ENCODE measurements around the gene MATN3.
A peak's percentile ranks its signal among the peaks of the same experiment; 100 is the strongest.

MATN3 gene

GRCh38 chr2:19993731-19994130 lies 18.7 kb downstream of the MATN3 start:
- DNase-seq, result no peak

- no peak for DNase-seq
Measured at GRCh38 chr2:19991895-19992294, 20.6 kb downstream of the MATN3 start.

- no peak for DNase-seq
Measured at GRCh38 chr2:19990416-19990728, 22.1 kb downstream of the MATN3 start.

- DNase-seq, result peak; percentile 97
Measured at GRCh38 chr2:19989667-19990415, 22.6 kb downstream of the MATN3 start, which contains the start of gene WDR35. WDR35 (minus strand) TSS chr2:19990105; CDS start chr2:19990015, 90 bp downstream.

- no peak for DNase-seq
Measured at GRCh38 chr2:19989342-19989666, 23.2 kb downstream of the MATN3 start.

- no peak for DNase-seq
Measured at GRCh38 chr2:19988600-19988999, 23.9 kb downstream of the MATN3 start.

GRCh38 chr2:19987936-19988335 lies 24.5 kb downstream of the MATN3 start:
- DNase-seq, result no peak

- DNase-seq, result no peak
Measured at GRCh38 chr2:19982268-19982667, 30.2 kb downstream of the MATN3 start.

GRCh38 chr2:19979932-19980331 lies 32.5 kb downstream of the MATN3 start:
- DNase-seq, result no peak

- no peak for DNase-seq
Measured at GRCh38 chr2:19973466-19973865, 39.0 kb downstream of the MATN3 start.

- no peak for DNase-seq
Measured at GRCh38 chr2:19971691-19972090, 40.8 kb downstream of the MATN3 start.

- DNase-seq, result no peak
Measured at GRCh38 chr2:19963386-19963785, 49.1 kb downstream of the MATN3 start.

GRCh38 chr2:19955544-19956422 lies 56.7 kb downstream of the MATN3 start:
- DNase-seq, result no peak

GRCh38 chr2:19949071-19949470 lies 63.4 kb downstream of the MATN3 start:
- no peak for DNase-seq

GRCh38 chr2:19947184-19947940 lies 65.1 kb downstream of the MATN3 start:
- DNase-seq, result no peak

GRCh38 chr2:19944205-19944845 lies 68.1 kb downstream of the MATN3 start:
- no peak for DNase-seq

GRCh38 chr2:19943189-19943588 lies 69.3 kb downstream of the MATN3 start:
- DNase-seq, result no peak

- no peak for DNase-seq
Measured at GRCh38 chr2:19942199-19942598, 70.3 kb downstream of the MATN3 start.

Measured in activated CD4-positive, CD25-positive, alpha-beta regulatory T cell treated with anti-CD3 and anti-CD28 coated beads, Interleukin-2, amount 50 U/mL, for 72 hours (primary cell).